ENCODE measurements around the gene MTAP.

The MTAP gene

GRCh38 chr9:21802418-21803000 lies at the start of gene MTAP:
Gene MTAP (plus strand): TSS chr9:21802636. CDS start chr9:21802749, 113 bp downstream.
- no peak for TF ChIP-seq CTCF (conservative IDR thresholded peaks at IDR 0.05; ENCODE audit: low read depth)
- DNase-seq (ENCODE audit: low spot score): peak; percentile 95
- H3K27ac ChIP-seq: peak within 1 kb of the TSS; percentile 94
- POLR2A ChIA-PET (ENCODE audit: low non-redundant PET): interaction anchor here (0.6 kb wide), 3 partner anchors 125 to 303 kb away, joined by 3 read pairs; no protein-coding TSS in a partner anchor
- CTCF ChIA-PET: interaction anchor here (0.7 to 1.3 kb wide), 3 partner anchors 10 to 368 kb away, joined by 3 to 5 read pairs (median 4); no protein-coding TSS in a partner anchor

- no peak for DNase-seq (ENCODE audit: low spot score)
- CTCF ChIA-PET: no interaction called here
- no peak overlapping the region for H3K27ac ChIP-seq
- no peak for TF ChIP-seq CTCF (conservative IDR thresholded peaks at IDR 0.05; ENCODE audit: low read depth)
- POLR2A ChIA-PET (ENCODE audit: low non-redundant PET): no interaction called here
Observed at GRCh38 chr9:21753523-21753922, 48.9 kb upstream of the MTAP start.

- H3K27ac ChIP-seq: no peak overlapping the region
- peak; percentile 51 for DNase-seq (ENCODE audit: low spot score)
- ChIA-PET CTCF (no interaction called here), POLR2A (ENCODE audit: low non-redundant PET) (interaction anchor here (0.6 kb wide), 1 partner anchor 216 kb away, joined by 5 read pairs; no protein-coding TSS in a partner anchor)
- no peak for TF ChIP-seq CTCF (conservative IDR thresholded peaks at IDR 0.05; ENCODE audit: low read depth)
Observed at GRCh38 chr9:21754741-21755140, 47.7 kb upstream of the MTAP start.

GRCh38 chr9:21758540-21758939 lies 43.9 kb upstream of the MTAP start:
- DNase-seq (ENCODE audit: low spot score): no peak
- TF ChIP-seq CTCF (conservative IDR thresholded peaks at IDR 0.05; ENCODE audit: low read depth): no peak
- POLR2A ChIA-PET (ENCODE audit: low non-redundant PET): no interaction called here
- CTCF ChIA-PET: no interaction called here
- H3K27ac ChIP-seq: peak overlapping the region; percentile 70

- POLR2A ChIA-PET (ENCODE audit: low non-redundant PET): no interaction called here
- no peak overlapping the region for H3K27ac ChIP-seq
- CTCF ChIA-PET: no interaction called here
- no peak for DNase-seq (ENCODE audit: low spot score)
- TF ChIP-seq CTCF (conservative IDR thresholded peaks at IDR 0.05; ENCODE audit: low read depth): no peak
Observed at GRCh38 chr9:21761309-21761901, 41.0 kb upstream of the MTAP start.

GRCh38 chr9:21762064-21762463 lies 40.4 kb upstream of the MTAP start:
- no peak for TF ChIP-seq CTCF (conservative IDR thresholded peaks at IDR 0.05; ENCODE audit: low read depth)
- no peak for DNase-seq (ENCODE audit: low spot score)
- H3K27ac ChIP-seq: no peak overlapping the region
- POLR2A ChIA-PET (ENCODE audit: low non-redundant PET): no interaction called here
- CTCF ChIA-PET: no interaction called here

All from RWPE1 (cell line).